GM18508 (cell line): ENCODE measurements around the gene LRRC8A.
"Not testable (repeated sequence)": the region's sequence is repeated elsewhere in the genome, so short reads cannot be mapped to it uniquely, and the experiment has no call there.

Experiments used
- ATAC-seq: cut with Tn5 transposase; IDR thresholded peaks from one replicate; pipeline ENCODE4 v1.9.1; 2021; ENCODE audit warnings: moderate number of reproducible peaks; ENCODE audit not compliant: insufficient read depth, unreplicated experiment

LRRC8A gene

DNA sequence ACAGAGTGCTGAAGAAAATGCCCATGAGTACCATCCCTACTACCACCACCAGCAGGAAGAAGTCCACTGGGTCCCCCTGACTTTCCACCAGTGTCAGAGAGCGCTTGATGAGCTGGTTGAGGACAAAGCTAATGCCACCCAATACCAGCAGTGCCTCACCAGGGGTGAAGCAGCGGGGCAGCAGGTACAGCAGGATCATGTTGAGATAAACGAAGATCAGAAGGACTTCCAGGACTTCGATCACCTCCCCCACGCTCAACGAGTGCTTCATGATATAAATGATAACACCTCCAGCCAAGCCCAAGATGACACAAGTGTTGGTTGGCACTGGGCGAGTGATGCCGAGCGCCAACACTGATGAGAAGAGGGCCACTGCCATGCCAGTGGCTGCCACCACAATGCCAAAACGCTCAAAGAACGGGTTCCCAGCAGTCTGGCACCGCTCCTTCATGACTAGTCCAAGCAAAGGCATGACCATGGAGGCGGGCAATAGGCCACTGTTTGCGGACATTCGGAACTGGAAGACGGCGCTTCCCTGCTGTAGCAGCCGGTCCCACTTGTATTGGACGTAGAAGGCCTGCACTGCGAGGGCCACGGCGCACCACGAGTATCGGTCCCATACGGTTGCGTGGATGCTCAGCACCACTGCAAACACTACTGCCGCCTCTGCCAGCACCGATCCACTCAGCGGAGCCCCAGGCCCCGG, 64.8 kb downstream of the LRRC8A start:
- ATAC-seq: no peak

DNA sequence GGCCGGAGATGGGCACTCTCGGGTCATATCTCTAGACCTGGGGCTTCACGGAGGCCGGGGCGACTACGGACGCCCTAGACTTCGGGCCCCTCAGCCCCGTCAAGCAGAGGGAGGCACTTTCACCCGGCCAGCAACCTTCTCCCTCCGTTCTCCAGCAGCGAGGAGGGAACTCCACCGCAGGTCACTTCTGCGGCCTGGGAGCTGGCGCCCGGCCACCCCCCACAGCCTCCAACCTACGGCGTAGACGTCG, 65.3 kb downstream of the LRRC8A start:
- peak; percentile 25 for ATAC-seq

DNA sequence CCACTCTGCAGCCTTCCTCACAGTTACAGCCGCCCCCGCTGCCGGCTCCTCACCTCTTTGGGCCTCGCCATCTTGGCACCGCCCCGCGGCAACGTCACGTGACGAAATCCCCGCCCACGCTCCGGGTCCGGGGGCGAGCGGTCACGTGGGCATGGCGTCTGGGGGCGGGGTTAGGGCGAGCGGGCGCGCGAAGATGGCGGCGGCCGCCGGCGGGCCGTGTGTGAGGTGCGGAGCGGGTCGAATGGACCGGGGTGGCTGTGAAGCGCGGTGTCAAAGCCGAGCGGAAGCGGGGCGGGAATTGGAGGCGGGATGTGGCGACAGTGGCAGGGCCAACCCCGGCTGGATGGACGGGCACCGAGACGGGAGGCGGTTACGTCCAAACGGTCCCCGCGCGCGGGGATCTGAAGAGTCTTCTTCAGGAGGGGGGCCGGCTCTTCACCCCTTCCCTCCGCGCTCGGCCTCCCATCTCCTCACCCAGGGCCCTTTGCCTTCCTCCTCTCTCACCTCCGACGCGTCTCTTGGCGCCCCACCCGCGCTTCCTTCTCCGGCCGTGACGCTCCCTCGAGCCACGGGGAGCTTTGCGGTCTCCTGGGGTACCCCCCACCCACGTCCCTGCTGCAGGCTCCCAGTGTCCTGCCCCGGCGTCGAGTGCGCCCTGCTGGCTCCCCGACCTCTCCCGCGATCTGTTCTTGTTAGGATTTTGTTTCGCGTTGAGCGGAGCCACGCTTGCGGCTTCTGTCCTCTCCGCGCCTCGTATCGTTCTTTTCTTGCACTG, 65.8 kb downstream of the LRRC8A start, which contains the start of the genes DOLK and NUP188:
Gene DOLK (minus strand): TSS at position 77 of the 775 bp plus-strand sequence. CDS start 300 bp downstream, outside the sequence.
Gene NUP188 (plus strand): TSS at position 173 of the 775 bp plus-strand sequence. CDS start 21 bp downstream, at position 194.
- ATAC-seq: peak; percentile 49

DNA sequence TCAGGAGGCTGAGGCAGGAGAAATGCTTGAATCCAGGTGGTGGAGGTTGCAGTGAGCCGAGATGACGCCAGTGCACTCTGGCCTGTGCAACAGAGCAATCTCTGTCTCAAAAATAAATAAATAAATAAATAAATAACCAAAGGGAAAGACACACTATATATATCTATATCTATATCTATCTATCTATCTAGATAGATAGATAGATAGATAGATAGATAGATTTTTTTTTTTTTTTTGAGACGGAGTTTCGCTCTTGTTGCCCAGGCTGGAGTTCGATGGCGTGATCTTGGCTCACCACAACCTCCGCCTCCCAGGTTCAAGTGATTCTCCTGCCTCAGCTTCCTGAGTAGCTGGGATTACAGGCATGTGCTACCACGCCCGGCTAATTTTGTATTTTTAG, 79.5 kb downstream of the LRRC8A start:
- ATAC-seq: not testable (repeated sequence)
